ENCODE results near the gene FNBP1. TPM values are rescaled to one million over a fixed set of nuclear protein-coding genes. Genes with fewer than 3 reads are reported as not detected.
"Not testable (repeated sequence)": the region's sequence is repeated elsewhere in the genome, so short reads cannot be mapped to it uniquely, and the experiment has no call there.

FNBP1 gene
- total and polyA plus RNA-seq, 2 of the 8 experiments (the other 6 are each of a cell fraction or from before 2014, with no cell fraction given) = 7.2 to 40.9 TPM

DNA sequence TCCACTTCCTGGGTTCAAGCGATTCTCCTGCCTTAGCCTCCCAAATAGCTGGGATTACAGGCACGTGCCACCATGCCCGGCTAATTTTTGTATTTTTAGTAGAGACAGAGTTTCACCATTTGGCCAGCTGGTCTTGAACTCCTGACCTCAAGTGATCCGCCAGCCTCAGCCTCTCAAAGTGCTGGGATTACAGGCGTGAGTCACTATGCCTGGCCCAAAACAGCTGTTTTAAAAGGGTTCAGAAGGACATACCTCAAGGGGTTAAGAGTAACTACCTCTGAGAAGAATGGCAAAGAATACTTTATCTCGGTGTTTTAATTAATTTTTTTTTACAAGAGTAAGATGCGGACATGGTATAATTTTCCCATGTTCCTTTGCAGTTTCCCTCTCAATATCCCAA lies 94.4 kb downstream of the FNBP1 start:
- H2BK12ac ChIP-seq (ENCODE audit: low read depth, low read length); H2AK5ac ChIP-seq (ENCODE audit: low read depth, low read length); H4K91ac ChIP-seq (replicated peaks; ENCODE audit: insufficient read length, low read length); H3K4me1 ChIP-seq (replicated peaks in 1 of 4; ENCODE audit: control insufficient read depth in 3 of 4, insufficient read depth in 4 of 4, low read length in 3 of 4); H3K9me3 ChIP-seq (ENCODE audit: insufficient read depth in 2 of 2, low read depth in 1 of 2, low read length in 1 of 2); H2BK15ac ChIP-seq (ENCODE audit: low read length); H3K4me2 ChIP-seq (ENCODE audit: insufficient read depth in 1 of 2, low read depth in 2 of 2, low read length in 2 of 2); H2BK120ac ChIP-seq (replicated peaks; ENCODE audit: low read depth, low read length); H3K27me3 ChIP-seq (replicated peaks in 1 of 4; ENCODE audit: control insufficient read depth in 3 of 4, extremely low read depth in 1 of 4, insufficient read depth in 3 of 4, low read length in 3 of 4); H3K4ac ChIP-seq (replicated peaks; ENCODE audit: insufficient read length, low read depth, low read length); H3K18ac ChIP-seq (ENCODE audit: extremely low read depth, low read length); H3K23me2 ChIP-seq (ENCODE audit: low read depth, low read length); H2BK5ac ChIP-seq (ENCODE audit: low read depth, low read length); H4K20me1 ChIP-seq (replicated peaks in 1 of 2; ENCODE audit: control insufficient read depth in 1 of 2, insufficient read depth in 2 of 2, low read length in 2 of 2); H2BK20ac ChIP-seq (ENCODE audit: low read length); H3K23ac ChIP-seq (ENCODE audit: insufficient read length); H3K56ac ChIP-seq (replicated peaks; ENCODE audit: insufficient read length, low read depth, low read length); H3K4me3 ChIP-seq (ENCODE audit: extremely low read depth in 1 of 4, insufficient read depth in 2 of 4, low read depth in 3 of 4, low read length in 4 of 4); H3K79me1 ChIP-seq (ENCODE audit: low read depth, low read length); H3K9ac ChIP-seq (replicated peaks in 1 of 4; ENCODE audit: extremely low read depth in 1 of 4, low read depth in 3 of 4, low read length in 3 of 4); H2AFZ ChIP-seq (ENCODE audit: low read length); H3K27ac ChIP-seq (ENCODE audit: low read depth, low read length); H3K14ac ChIP-seq (ENCODE audit: insufficient read length); H4K8ac ChIP-seq (ENCODE audit: extremely low read depth, insufficient read depth, low read length); H3K36me3 ChIP-seq (ENCODE audit: control insufficient read depth in 2 of 4, insufficient read depth in 4 of 4, low read length in 3 of 4); DNase-seq (ENCODE audit: low read depth in 1 of 2, low spot score in 2 of 2); FAIRE-seq; H3K79me2 ChIP-seq (ENCODE audit: control insufficient read depth in 1 of 2, insufficient read depth in 2 of 2, low read length in 2 of 2); H4K5ac ChIP-seq (ENCODE audit: insufficient read length, low read depth, low read length): not testable (repeated sequence)
- ChIA-PET CTCF (ENCODE audit: partially characterized antibody) (interaction anchor here (0.6 to 1.4 kb wide), 5 partner anchors 9 to 677 kb away, joined by 3 to 4 read pairs (median 4); no protein-coding TSS in a partner anchor), POLR2A (ENCODE audit: partially characterized antibody) (interaction anchor here (0.6 to 1.1 kb wide), 3 partner anchors 9 to 1455 kb away, joined by 3 to 4 read pairs (median 3); no protein-coding TSS in a partner anchor)
- WGBS, 2 experiments (ENCODE audit: extremely low coverage in 1 of 2, insufficient coverage in 1 of 2, insufficient read length in 1 of 2, insufficient replicate concordance in 2 of 2, low coverage in 1 of 2, low lambda C conversion rate in 2 of 2, missing lambda C conversion rate in 1 of 2) = 78% methylated on average over 7 of the region's 7 CpGs; no CpG with 5 or more reads in 1 of the 2 experiments
